ENCODE measurements around the gene HYAL1. TPM values are rescaled to one million over a fixed set of nuclear protein-coding genes. Genes with fewer than 3 reads are reported as not detected.

HYAL1 gene
- total and polyA plus RNA-seq, 2 donors: 0.09 to 1.8 TPM

DNA sequence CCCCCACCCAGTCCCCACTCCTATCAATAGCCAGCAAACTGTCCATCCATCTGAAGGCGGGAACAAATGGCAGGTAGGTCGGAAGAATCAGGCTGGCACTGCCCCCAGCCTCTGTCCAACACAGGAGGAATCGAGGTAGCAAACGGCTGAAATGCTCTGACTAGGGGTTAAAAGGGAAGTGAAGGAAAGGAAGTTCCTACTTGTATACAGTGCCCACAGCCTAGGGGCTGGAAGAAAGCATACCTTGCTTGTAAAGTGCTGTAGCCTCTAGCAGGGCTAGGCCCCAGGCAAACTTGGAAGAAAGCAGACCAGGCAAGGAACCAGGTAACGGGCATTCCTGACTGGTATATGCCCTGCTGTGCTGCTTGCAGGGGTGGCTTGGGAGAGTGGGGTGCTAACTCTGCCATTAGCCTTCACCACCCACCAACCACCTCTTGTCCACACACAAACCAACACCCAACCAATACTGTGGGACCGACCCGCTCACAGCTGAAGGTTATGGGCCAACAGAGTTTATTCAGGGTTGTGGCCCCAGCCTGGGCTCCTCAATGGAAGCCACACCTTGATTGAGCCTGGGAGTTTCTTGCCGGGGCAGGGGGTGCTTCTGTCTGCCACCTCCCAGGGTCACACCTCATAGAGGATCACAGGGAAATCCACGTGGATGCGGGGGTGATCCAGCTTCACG lies 22.3 kb upstream of the HYAL1 start:
- Histone ChIP-seq H3K4me3 (ENCODE audit: low read length in 2 of 2) (no peak overlapping the region), H3K4me1 (ENCODE audit: control insufficient read depth in 2 of 2, insufficient read depth in 2 of 2, low read length in 2 of 2) (peaks cover 9 to 31% of the 10 kb centered on the region in 2 donors), H3K9me3 (ENCODE audit: control insufficient read depth in 2 of 2, insufficient read depth in 1 of 2, low read length in 1 of 2) (peaks cover 0 to 4% of the 10 kb centered on the region in 2 donors), H3K27me3 (ENCODE audit: control insufficient read depth in 2 of 2, insufficient read depth in 1 of 2, low read length in 1 of 2) (no peaks in the 10 kb centered on the region), H3K36me3 (ENCODE audit: control insufficient read depth in 2 of 2, insufficient read depth in 2 of 2, low read length in 1 of 2) (peaks cover 30 to 33% of the 10 kb centered on the region in 2 donors), H3K27ac (ENCODE audit: low read depth in 1 of 2, low read length in 1 of 2) (no peak overlapping the region)
- DNase-seq (ENCODE audit: low read depth in 6 of 9, low spot score in 9 of 9): no peak
- WGBS: 94% methylated on average over 11 of the region's 11 CpGs

DNA sequence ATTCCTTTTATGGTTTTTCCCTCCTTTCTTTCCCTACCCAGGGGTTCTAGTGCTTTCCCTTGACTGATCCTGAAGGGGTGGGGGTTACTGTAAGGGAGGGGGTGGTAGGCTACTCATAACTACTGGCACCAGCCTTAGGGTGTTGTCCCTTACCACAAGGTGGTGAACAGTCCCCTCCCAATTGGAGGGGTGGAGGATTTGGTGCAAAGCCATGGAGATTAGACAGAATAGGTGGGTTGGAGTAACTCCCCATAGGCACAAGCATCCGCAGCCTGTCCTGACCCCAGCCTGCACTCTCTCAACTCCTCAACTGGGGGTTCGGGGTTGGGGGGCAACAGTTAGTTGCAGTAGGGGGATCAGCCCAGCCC lies 21.7 kb upstream of the HYAL1 start:
- H3K27ac ChIP-seq (ENCODE audit: low read depth in 1 of 2, low read length in 1 of 2): no peak overlapping the region
- 95% methylated on average over 2 of the region's 2 CpGs for WGBS
- H3K4me1 ChIP-seq (ENCODE audit: control insufficient read depth in 2 of 2, insufficient read depth in 2 of 2, low read length in 2 of 2): peaks cover 14 to 37% of the 10 kb centered on the region in 2 donors

DNA sequence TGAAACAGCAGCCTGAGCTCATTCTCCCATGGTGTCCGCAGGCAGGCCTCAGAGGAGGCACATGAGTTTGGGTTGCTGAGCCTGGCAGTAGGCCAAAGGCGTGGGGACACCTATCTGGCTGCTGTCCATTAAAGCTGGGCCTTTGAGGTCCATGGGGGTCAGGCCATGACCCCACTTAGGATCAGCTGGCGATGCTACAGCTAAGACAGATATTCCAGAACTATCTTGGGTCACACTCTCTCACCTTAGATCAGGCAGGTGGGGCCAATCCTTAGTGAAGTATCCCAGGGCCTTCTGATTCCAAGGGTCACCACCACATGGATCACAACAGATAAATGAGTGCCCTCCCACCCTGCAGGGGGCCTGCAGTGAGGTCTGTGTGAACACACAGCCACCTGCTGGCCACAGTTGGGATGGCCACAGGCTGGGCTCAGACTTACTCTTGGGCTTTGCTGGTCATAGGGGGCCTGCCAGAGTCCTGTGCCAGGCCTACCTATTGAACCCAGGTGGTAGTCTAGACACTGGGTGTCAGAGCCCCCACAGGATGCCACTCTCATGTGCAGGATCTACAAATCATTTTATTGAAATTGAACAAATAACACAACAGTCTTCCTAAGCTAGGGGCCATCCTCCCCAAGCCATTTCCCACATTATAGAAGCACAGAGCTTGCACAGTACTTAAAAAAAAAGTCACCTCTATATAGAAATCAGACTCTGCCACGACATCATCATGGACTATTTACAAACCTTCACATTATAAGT lies 21.2 kb upstream of the HYAL1 start:
- H3K9me3 ChIP-seq (ENCODE audit: control insufficient read depth in 2 of 2, insufficient read depth in 1 of 2, low read length in 1 of 2): peaks cover 0 to 4% of the 10 kb centered on the region in 2 donors
- H3K27ac ChIP-seq (ENCODE audit: low read depth in 1 of 2, low read length in 1 of 2): peak overlapping the region in 1 of 2 donors; percentile 37
- DNase-seq (ENCODE audit: low read depth in 6 of 9, low spot score in 9 of 9): peak in 2 of 9 donors; percentile 60 to 61
- H3K4me3 ChIP-seq (ENCODE audit: low read length in 2 of 2): no peak overlapping the region
- H3K36me3 ChIP-seq (ENCODE audit: control insufficient read depth in 2 of 2, insufficient read depth in 2 of 2, low read length in 1 of 2): peaks cover 19 to 23% of the 10 kb centered on the region in 2 donors
- no peaks in the 10 kb centered on the region for H3K27me3 ChIP-seq (ENCODE audit: control insufficient read depth in 2 of 2, insufficient read depth in 1 of 2, low read length in 1 of 2)
- WGBS: 74% methylated on average over 4 of the region's 4 CpGs
- H3K4me1 ChIP-seq (ENCODE audit: control insufficient read depth in 2 of 2, insufficient read depth in 2 of 2, low read length in 2 of 2): peaks cover 14 to 40% of the 10 kb centered on the region in 2 donors

More for the DNA sequence above, 21.7 kb upstream of the HYAL1 start:
- peaks cover 25 to 28% of the 10 kb centered on the region in 2 donors for H3K36me3 ChIP-seq (ENCODE audit: control insufficient read depth in 2 of 2, insufficient read depth in 2 of 2, low read length in 1 of 2)
- no peaks in the 10 kb centered on the region for H3K27me3 ChIP-seq (ENCODE audit: control insufficient read depth in 2 of 2, insufficient read depth in 1 of 2, low read length in 1 of 2)
- peaks cover 0 to 4% of the 10 kb centered on the region in 2 donors for H3K9me3 ChIP-seq (ENCODE audit: control insufficient read depth in 2 of 2, insufficient read depth in 1 of 2, low read length in 1 of 2)
- no peak for DNase-seq (ENCODE audit: low read depth in 6 of 9, low spot score in 9 of 9)
- no peak overlapping the region for H3K4me3 ChIP-seq (ENCODE audit: low read length in 2 of 2)

DNA sequence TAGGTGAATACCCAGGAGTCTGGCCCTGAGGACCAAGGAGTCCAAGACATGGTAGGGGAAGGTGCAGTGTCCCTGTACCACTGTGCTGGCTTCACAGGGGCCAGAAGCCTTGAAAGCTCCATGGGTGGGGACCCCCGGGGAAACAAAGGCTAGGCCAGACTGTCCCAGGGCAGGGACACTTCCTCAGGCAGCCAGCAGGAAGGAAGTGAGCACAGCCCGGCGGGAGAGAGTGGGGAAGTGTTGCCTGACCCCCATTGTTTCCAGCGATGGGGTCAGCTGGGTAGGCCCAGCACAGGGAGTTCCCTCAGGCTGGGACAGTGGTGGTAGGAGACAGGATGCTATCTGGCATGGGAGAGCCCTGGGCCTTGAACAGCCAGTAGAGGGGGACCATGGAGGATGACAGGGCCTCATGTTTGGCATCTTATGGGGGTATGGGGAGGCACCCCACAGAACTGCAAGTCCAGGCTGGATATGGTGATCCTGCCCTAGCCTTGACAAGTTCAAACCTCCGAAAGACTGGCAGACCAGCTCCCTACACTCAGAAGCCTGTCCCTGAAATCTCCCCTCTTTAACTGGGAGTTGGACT lies 20.3 kb upstream of the HYAL1 start:
- no peak overlapping the region for H3K4me3 ChIP-seq (ENCODE audit: low read length in 2 of 2)

DNA sequence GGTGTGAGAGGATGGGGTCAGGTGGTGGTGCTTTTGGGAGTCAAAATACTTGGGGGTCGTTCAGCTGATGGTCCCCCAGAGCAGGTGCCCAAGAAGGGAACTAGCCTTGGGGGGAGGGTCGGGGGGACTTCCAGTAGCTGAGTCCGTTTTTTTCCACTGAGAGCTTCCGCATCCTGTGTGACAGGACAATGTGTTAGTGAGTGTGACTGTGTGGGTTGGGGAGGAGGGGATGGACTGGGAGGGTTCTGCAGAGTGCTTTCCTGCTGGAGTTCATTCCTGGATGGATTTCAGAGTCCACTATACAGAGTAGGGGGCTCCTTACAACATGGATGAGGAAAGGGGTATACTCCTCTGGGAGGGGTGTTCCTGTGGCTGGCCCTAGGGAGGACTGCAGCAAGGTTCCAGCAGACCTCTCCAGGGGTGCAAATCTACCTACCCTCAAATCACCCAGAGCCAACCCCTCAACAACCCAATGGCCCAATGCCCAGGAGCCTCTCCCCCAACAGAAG lies 19.8 kb upstream of the HYAL1 start:
- H3K9me3 ChIP-seq (ENCODE audit: control insufficient read depth in 2 of 2, insufficient read depth in 1 of 2, low read length in 1 of 2): peaks cover 0 to 2% of the 10 kb centered on the region in 2 donors
- H3K27me3 ChIP-seq (ENCODE audit: control insufficient read depth in 2 of 2, insufficient read depth in 1 of 2, low read length in 1 of 2): no peaks in the 10 kb centered on the region
- peak overlapping the region in 1 of 2 donors; percentile 22 for H3K27ac ChIP-seq (ENCODE audit: low read depth in 1 of 2, low read length in 1 of 2)
- H3K4me1 ChIP-seq (ENCODE audit: control insufficient read depth in 2 of 2, insufficient read depth in 2 of 2, low read length in 2 of 2): peaks cover 14 to 40% of the 10 kb centered on the region in 2 donors
- no peak for DNase-seq (ENCODE audit: low read depth in 6 of 9, low spot score in 9 of 9)
- no peak overlapping the region for H3K4me3 ChIP-seq (ENCODE audit: low read length in 2 of 2)
- H3K36me3 ChIP-seq (ENCODE audit: control insufficient read depth in 2 of 2, insufficient read depth in 2 of 2, low read length in 1 of 2): peaks cover 18 to 20% of the 10 kb centered on the region in 2 donors
- 82% methylated on average over 4 of the region's 4 CpGs for WGBS

More for the DNA sequence above, 20.3 kb upstream of the HYAL1 start:
- peaks cover 18 to 20% of the 10 kb centered on the region in 2 donors for H3K36me3 ChIP-seq (ENCODE audit: control insufficient read depth in 2 of 2, insufficient read depth in 2 of 2, low read length in 1 of 2)
- no peak for DNase-seq (ENCODE audit: low read depth in 6 of 9, low spot score in 9 of 9)
- H3K27me3 ChIP-seq (ENCODE audit: control insufficient read depth in 2 of 2, insufficient read depth in 1 of 2, low read length in 1 of 2): no peaks in the 10 kb centered on the region
- H3K4me1 ChIP-seq (ENCODE audit: control insufficient read depth in 2 of 2, insufficient read depth in 2 of 2, low read length in 2 of 2): peaks cover 14 to 46% of the 10 kb centered on the region in 2 donors
- peak overlapping the region in 1 of 2 donors; percentile 37 for H3K27ac ChIP-seq (ENCODE audit: low read depth in 1 of 2, low read length in 1 of 2)
- peaks cover 0 to 4% of the 10 kb centered on the region in 2 donors for H3K9me3 ChIP-seq (ENCODE audit: control insufficient read depth in 2 of 2, insufficient read depth in 1 of 2, low read length in 1 of 2)
- WGBS: 82% methylated on average over 5 of the region's 5 CpGs

DNA sequence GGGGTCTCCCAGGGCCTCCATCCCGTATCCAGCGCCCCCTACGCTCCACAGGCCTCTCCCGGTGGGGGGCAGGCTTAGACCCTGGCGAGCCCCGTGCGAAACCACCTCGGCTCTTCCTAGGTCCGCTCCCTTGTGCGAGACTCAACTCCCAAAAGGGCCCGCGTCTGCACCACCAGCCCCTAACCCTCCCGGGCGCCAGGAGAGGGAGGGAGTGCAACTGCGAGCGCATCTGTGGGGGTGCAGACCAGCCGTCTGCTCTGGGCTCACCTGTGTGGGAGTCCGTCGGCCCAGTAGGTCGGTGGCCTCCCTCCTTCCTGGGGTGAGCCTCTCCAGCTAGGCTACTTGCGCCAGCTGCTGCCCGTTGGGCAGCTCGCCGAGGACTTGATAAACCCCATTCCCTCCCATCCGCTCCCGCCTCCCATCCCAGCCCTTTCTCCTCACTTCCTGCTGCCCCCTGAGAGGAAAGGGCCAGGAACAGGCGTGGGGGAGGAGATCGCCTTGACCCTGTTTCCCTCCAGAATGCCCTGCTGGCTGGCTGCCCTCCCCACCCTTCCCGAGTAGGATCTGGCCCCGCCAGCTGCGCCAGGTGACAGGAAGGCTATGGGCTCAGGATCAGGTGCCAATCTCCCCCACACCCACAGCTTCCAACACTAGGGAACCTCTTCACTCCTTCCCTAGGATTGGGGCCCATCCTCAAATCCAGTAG lies 19.2 kb upstream of the HYAL1 start, which contains the start of gene HYAL2:
HYAL2 (minus strand) TSS at position 360 of the 706 bp plus-strand sequence. CDS start 2,256 bp downstream, outside the sequence.
- Histone ChIP-seq H3K4me3 (ENCODE audit: low read length in 2 of 2) (peak within 1 kb of the TSS; percentile 71 to 75), H3K27ac (ENCODE audit: low read depth in 1 of 2, low read length in 1 of 2) (peak within 1 kb of the TSS in 1 of 2 donors; percentile 80), H3K27me3 (ENCODE audit: control insufficient read depth in 2 of 2, insufficient read depth in 1 of 2, low read length in 1 of 2) (no peaks in the 10 kb centered on the region), H3K36me3 (ENCODE audit: control insufficient read depth in 2 of 2, insufficient read depth in 2 of 2, low read length in 1 of 2) (peaks cover 18 to 20% of the 10 kb centered on the region in 2 donors), H3K9me3 (ENCODE audit: control insufficient read depth in 2 of 2, insufficient read depth in 1 of 2, low read length in 1 of 2) (no peaks in the 10 kb centered on the region), H3K4me1 (ENCODE audit: control insufficient read depth in 2 of 2, insufficient read depth in 2 of 2, low read length in 2 of 2) (peaks cover 14 to 38% of the 10 kb centered on the region in 2 donors)
- 83% methylated on average over 31 of the region's 31 CpGs for WGBS
- no peak for DNase-seq (ENCODE audit: low read depth in 6 of 9, low spot score in 9 of 9)

DNA sequence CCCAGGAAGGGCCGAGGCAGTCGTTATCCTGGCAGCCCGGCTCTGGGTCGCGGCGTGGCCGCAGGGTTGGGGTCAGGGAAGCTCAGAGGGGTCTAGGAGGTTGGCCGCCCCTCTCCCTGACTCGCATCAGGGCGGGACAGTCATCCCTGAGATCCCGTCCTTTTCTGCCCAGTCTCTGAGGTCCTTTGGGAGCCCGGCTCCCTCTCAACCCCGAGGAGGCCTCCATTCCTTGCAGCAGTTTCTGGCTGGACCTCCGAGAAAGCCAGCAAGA lies 18.7 kb upstream of the HYAL1 start:
- Histone ChIP-seq H3K36me3 (ENCODE audit: control insufficient read depth in 2 of 2, insufficient read depth in 2 of 2, low read length in 1 of 2) (peaks cover 18 to 20% of the 10 kb centered on the region in 2 donors), H3K9me3 (ENCODE audit: control insufficient read depth in 2 of 2, insufficient read depth in 1 of 2, low read length in 1 of 2) (no peaks in the 10 kb centered on the region), H3K27me3 (ENCODE audit: control insufficient read depth in 2 of 2, insufficient read depth in 1 of 2, low read length in 1 of 2) (no peaks in the 10 kb centered on the region), H3K27ac (ENCODE audit: low read depth in 1 of 2, low read length in 1 of 2) (no peak overlapping the region), H3K4me3 (ENCODE audit: low read length in 2 of 2) (peak overlapping the region; percentile 71 to 75), H3K4me1 (ENCODE audit: control insufficient read depth in 2 of 2, insufficient read depth in 2 of 2, low read length in 2 of 2) (peaks cover 9 to 33% of the 10 kb centered on the region in 2 donors)
- 56% methylated on average over 14 of the region's 14 CpGs for WGBS
- DNase-seq (ENCODE audit: low read depth in 6 of 9, low spot score in 9 of 9): no peak

DNA sequence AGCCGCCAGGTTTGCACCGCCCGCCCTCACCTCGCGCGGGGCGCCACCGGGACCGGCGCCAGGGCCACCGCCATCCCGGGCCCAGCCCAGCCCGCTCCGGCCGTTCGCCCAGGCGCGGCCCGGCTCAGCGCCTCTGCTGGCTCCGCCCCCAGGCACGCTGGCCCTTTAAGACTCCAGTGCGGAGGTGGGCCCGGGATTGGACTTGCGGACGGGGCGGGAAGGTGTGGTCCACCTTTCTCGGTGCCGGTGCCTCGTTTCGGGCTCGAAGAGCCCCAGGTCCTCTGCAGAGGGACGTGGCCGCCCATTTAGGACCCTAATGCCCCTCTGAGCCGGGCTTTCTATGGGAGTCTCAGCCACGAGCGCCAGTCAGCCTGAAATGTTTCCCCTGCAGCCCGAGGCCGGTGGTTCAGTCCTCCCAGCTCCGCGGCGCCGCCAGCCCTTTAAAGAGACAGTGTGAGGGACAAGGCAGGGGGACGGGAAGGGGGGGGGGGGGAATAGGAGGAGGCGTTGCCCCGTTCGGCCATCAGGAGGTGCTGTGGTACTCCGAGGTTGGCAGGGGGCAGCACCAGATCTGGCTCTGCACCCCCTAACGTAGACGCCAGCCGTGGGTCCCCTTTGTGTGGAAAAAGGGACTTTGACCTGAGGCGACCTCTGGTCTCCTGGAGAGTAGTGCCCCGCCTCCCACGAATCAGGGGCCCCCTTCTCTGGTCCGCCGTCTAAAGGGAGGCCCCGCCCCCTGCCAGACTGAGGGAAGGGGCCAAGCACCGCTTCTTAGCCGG lies 18.2 kb upstream of the HYAL1 start:
- H3K27ac ChIP-seq (ENCODE audit: low read depth in 1 of 2, low read length in 1 of 2): peak overlapping the region; percentile 44 to 80
- no peaks in the 10 kb centered on the region for H3K9me3 ChIP-seq (ENCODE audit: control insufficient read depth in 2 of 2, insufficient read depth in 1 of 2, low read length in 1 of 2)
- H3K27me3 ChIP-seq (ENCODE audit: control insufficient read depth in 2 of 2, insufficient read depth in 1 of 2, low read length in 1 of 2): no peaks in the 10 kb centered on the region
- H3K36me3 ChIP-seq (ENCODE audit: control insufficient read depth in 2 of 2, insufficient read depth in 2 of 2, low read length in 1 of 2): peaks cover 18 to 20% of the 10 kb centered on the region in 2 donors
- H3K4me1 ChIP-seq (ENCODE audit: control insufficient read depth in 2 of 2, insufficient read depth in 2 of 2, low read length in 2 of 2): peaks cover 8 to 30% of the 10 kb centered on the region in 2 donors
- DNase-seq (ENCODE audit: low read depth in 6 of 9, low spot score in 9 of 9): peak in 7 of 9 donors; percentile 76 to 93 (median 81)
- H3K4me3 ChIP-seq (ENCODE audit: low read length in 2 of 2): peak overlapping the region; percentile 71 to 75
- WGBS: 2% methylated on average over 59 of the region's 59 CpGs

Data from thymus (tissue), 11 donors.